B cell (primary cell): ENCODE results near the gene SCAMP4.

ENCODE experiments used
- EZH2 ChIP-seq: IDR thresholded peaks from 2 replicates; pipeline ENCODE4 v1.6.1; 2012; ENCODE audit warnings: borderline replicate concordance, low read depth, mild to moderate bottlenecking, moderate library complexity, low read length; ENCODE audit not compliant: insufficient read depth, poor library complexity, severe bottlenecking
- TF ChIP-seq, protein P1 (sequence below): fragments of 200-600 bp; IDR thresholded peaks from one replicate; pipeline ENCODE4 v1.8.0; 2022; ENCODE audit warnings: antibody characterized with exemption, mild to moderate bottlenecking

DNA sequence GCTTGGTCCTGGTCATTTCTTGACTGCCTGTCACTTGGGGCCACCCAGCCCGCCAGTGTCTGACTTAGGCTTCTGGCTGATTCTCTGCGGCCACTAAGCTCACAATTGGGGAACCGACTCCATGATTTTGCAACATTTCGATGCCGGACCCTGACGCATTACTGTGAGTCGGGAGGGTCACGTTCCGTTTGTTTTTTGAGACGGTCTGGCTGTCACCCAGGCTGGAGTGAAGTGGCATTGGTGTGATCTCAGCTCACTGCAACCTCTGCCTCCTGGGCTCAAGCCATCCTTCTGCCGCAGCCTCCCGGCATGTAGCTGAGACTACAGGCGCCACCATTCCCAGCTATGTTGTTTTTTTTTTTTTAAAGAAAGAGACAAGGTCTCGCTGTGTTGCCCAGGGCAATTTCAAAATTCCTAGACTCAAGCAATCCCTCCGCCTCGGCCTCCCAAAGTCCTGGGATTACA, 3.2 kb upstream of the SCAMP4 start:
- TF ChIP-seq EZH2, result no peak
- TF ChIP-seq, protein P1, sequence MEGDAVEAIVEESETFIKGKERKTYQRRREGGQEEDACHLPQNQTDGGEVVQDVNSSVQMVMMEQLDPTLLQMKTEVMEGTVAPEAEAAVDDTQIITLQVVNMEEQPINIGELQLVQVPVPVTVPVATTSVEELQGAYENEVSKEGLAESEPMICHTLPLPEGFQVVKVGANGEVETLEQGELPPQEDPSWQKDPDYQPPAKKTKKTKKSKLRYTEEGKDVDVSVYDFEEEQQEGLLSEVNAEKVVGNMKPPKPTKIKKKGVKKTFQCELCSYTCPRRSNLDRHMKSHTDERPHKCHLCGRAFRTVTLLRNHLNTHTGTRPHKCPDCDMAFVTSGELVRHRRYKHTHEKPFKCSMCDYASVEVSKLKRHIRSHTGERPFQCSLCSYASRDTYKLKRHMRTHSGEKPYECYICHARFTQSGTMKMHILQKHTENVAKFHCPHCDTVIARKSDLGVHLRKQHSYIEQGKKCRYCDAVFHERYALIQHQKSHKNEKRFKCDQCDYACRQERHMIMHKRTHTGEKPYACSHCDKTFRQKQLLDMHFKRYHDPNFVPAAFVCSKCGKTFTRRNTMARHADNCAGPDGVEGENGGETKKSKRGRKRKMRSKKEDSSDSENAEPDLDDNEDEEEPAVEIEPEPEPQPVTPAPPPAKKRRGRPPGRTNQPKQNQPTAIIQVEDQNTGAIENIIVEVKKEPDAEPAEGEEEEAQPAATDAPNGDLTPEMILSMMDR, result no peak
